WTC11 (cell line): Measurements from ENCODE around the gene PLXNA2.

Experiments
- CTCF ChIP-seq: fragments of 200-600 bp; IDR thresholded peaks from 2 replicates; pipeline ENCODE4 v1.8.0; 2022; ENCODE audit warnings: antibody characterized with exemption
- MAX ChIP-seq: sonication (generic); formaldehyde crosslinking; IDR thresholded peaks from 2 replicates; pipeline ENCODE4 v1.8.0; 2022; ENCODE audit warnings: mild to moderate bottlenecking, missing genetic modification reagents
- NR2C2 ChIP-seq: sonication (generic); formaldehyde crosslinking; IDR thresholded peaks from 2 replicates; pipeline ENCODE4 v1.8.0; 2022; ENCODE audit warnings: mild to moderate bottlenecking, missing genetic modification reagents

GRCh38 chr1:208154040-208154439, 90.1 kb downstream of the PLXNA2 start:
- TF ChIP-seq CTCF (no peak), MAX (CRISPR knock-in tag) (no peak), NR2C2 (CRISPR knock-in tag) (no peak)
